KOPT-K1 (cell line): ENCODE results near the gene C1orf226.
"Not testable (repeated sequence)": the region's sequence is repeated elsewhere in the genome, so short reads cannot be mapped to it uniquely, and the experiment has no call there.

Experiments
- H3K27ac ChIP-seq: fragments of 200-600 bp; sonication (generic); 2 replicates; pipeline ENCODE4 v1.5.1; 2016; ENCODE audit warnings: antibody characterized with exemption, mild to moderate bottlenecking, low read depth, low read length; ENCODE audit not compliant: poor library complexity, severe bottlenecking
- H3K36me3 ChIP-seq: fragments of 200-600 bp; sonication (generic); 2 replicates; pipeline ENCODE4 v1.5.1; 2017; ENCODE audit warnings: antibody characterized with exemption, mild to moderate bottlenecking, low read length, moderate library complexity; ENCODE audit not compliant: insufficient read depth
- H3K9me3 ChIP-seq: fragments of 200-600 bp; sonication (generic); 2 replicates; pipeline ENCODE4 v1.5.1; 2017; ENCODE audit warnings: antibody characterized with exemption, low read length, mild to moderate bottlenecking; ENCODE audit not compliant: insufficient read depth, poor library complexity, severe bottlenecking

Gene C1orf226, protein sequence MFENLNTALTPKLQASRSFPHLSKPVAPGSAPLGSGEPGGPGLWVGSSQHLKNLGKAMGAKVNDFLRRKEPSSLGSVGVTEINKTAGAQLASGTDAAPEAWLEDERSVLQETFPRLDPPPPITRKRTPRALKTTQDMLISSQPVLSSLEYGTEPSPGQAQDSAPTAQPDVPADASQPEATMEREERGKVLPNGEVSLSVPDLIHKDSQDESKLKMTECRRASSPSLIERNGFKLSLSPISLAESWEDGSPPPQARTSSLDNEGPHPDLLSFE

DNA sequence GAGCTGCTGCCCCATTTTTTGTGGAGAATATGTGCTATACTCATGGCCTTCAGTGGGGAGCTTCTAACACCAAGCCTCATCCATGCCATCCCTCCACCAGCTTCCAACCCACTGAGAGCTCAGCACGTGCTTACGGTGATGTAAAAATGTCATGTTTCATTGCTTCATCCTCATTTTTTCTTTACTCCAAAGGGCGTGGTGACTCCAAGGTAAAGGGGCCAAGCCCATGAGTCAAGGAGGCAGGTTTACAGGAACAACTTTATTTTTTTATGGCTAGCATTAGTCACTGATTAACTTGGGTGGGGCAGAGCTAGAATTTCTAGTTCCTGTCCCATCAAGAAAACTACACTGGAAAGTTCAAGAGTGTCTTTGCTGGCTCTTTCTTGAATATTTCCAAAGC is at the start of gene C1orf226:
C1orf226 (plus strand) TSS at position 346 of the 400 bp plus-strand sequence. CDS start 174 bp downstream, outside the sequence.
- Histone ChIP-seq H3K27ac (no peak within 1 kb of the TSS), H3K9me3 (no peaks in the 10 kb centered on the region), H3K36me3 (no peaks in the 10 kb centered on the region)

DNA sequence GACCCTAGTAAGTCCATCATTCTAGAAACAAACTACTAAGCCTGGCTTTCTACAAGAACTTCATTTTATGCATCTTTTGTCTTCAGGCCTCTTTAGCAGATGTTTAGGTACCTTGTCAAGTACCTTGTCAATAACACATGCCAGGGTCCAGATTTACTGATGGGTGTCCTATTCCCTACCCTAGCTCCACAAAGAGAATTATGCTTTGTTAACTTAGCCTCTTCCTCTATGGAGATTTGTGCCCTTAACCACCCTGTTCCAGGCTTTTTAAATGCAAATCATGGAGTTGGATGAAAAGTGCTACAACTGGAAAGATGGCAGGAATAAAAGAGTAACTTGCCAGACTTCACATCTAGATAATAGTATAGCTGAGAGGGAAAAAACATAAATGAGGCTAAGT is 47.5 kb upstream of the C1orf226 start:
- Histone ChIP-seq H3K27ac (no peak overlapping the region), H3K9me3 (no peaks in the 10 kb centered on the region), H3K36me3 (no peaks in the 10 kb centered on the region)

DNA sequence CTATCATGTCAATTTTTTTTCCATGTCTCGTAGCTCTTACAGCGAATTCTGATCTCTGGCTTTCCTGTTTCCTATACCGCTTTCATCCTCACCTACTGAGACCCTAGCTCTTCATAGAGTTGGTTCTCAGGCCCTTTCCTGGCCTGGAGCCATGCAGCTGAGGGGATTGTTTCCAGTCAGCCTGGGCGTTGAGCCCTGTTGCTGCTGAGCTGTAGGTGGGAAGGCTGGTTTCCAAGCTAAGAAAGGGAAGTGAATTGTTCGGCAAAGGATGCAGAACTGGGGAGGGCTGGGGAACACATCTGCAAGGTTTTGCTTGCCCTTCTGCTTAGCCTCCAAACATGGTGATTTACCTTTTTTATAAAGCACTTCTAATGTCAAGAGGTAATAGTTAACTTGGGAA is 46.4 kb upstream of the C1orf226 start:
- H3K36me3 ChIP-seq, result no peaks in the 10 kb centered on the region
- H3K9me3 ChIP-seq, result no peaks in the 10 kb centered on the region
- no peak overlapping the region for H3K27ac ChIP-seq

DNA sequence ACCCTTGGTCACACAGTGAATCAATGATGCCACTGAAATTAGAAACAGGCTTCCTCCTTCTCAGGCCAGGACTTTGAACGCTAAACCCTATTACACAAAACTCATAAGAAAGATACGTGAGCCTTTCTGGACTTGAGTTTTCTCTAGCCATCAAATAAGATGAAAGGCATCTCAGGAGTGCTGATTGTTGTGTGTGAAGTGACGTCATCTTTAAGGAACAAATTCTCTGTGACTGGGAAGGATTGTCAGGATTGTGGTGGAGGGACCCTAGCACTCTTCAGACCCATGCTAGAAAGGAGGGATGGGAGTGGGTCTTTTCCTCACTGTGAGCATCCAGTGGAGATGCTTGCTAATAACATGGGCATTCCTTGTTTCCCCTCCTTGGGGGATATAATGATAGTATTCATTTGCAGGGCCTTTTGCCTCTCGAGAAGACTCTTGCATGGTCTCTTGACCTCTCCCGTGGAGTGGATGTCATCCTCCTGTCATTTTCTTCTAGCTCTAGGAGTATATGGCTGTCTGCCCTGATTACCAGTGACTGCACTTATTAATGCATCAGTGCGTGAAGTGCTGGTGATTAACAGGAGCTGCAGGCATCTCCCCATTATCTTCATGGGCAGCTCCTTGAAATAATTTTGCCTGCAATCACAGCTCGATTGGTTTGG is 44.8 kb upstream of the C1orf226 start:
- Histone ChIP-seq H3K36me3 (no peaks in the 10 kb centered on the region), H3K9me3 (no peaks in the 10 kb centered on the region), H3K27ac (no peak overlapping the region)

DNA sequence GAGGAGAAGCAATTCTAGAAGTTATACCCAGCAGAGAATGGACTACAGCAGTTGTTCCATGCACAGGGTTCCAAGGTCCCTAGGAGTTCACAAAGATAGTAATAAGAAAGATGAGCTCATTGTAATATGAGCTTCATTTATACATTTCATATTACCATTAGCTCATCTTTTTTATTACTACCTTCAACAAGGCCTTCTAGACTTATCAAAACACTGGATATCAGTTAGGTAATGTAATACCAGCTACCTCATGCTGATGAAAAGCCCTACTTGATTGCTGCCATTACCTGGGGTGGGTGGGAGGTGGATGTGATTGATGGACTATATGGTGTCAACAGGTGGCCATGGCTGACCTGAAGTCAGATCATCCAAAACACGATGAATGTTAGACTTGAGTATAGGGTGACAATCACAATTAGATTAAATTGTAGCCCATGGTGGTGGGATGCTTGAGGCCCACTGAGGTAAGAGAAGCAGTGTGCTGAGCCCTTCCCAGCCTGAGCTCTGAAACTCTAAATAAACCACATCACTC is 39.0 kb upstream of the C1orf226 start:
- Histone ChIP-seq H3K9me3 (no peaks in the 10 kb centered on the region), H3K36me3 (no peaks in the 10 kb centered on the region), H3K27ac (no peak overlapping the region)

DNA sequence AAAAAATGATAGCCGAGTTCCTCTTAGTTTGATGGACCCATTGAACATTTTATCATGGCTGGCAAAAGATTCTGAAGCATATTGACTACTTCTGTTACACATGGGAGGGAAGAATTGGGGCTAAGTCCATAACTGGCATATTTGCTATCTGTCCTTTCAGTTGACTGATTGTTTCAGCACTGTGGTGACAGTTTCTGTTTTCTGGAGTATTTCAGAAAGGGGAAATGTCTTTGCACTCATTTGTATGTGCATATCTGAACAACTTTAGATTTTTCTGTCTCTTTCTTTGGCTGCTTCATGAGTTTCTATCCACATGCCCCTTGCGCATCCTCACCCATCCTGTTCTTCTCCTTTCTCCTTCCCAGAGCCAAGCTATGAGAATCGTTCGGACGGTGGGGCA is 38.1 kb upstream of the C1orf226 start:
- H3K9me3 ChIP-seq, result no peaks in the 10 kb centered on the region
- H3K36me3 ChIP-seq, result no peaks in the 10 kb centered on the region
- H3K27ac ChIP-seq, result no peak overlapping the region

DNA sequence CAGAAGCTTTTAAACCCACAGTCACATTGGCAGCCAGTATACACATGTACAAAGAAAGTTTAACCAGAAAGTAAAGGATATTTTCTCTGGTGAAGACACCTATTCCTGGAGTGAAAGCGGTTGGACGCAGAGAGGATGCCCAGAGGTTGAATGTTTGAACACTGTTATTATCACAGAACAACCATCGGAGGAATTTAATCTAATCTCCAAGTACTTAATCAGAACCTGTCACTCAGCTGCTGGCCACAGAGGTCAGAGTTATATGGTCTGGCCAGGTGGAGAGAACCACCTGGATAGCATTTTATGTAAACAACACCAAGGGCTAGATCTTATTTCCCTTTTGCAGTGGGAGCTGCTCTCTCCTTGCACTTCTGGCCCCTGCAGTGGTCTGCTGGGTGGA is 34.2 kb upstream of the C1orf226 start:
- no peaks in the 10 kb centered on the region for H3K36me3 ChIP-seq
- H3K27ac ChIP-seq, result no peak overlapping the region
- no peaks in the 10 kb centered on the region for H3K9me3 ChIP-seq

DNA sequence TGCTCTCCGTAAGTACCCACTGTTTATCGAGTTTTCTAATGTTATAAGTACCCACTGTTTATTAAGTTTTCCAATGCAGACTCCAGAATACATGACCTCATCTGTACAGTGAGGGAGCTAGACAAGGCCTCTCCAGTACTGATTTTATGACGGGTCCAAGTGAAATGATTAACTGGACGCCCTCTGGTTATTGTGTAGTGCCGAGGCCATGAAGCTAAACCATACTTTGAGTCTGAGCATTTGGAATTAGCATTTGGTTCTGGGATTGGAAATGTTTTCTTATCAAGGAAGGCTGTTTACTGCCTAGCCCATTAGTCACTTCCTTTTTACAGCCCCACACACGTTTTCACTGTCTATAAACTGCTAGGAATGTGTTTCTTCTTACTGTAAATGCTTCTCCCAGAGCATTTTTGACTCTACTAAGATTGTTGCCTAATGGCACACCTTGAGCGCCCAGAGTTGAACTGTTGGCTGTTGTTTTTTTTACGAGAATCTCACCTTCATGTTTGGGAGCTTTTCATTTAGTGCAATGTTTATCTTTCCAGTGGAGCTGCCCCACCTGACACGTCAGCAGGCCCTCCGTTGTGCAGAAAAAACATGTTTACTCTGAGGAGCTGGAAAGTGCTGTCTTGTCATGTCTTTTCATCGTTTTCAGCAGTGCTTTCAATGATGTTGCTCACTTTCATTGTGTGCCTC is 31.7 kb upstream of the C1orf226 start:
- Histone ChIP-seq H3K36me3 (no peaks in the 10 kb centered on the region), H3K9me3 (no peaks in the 10 kb centered on the region), H3K27ac (no peak overlapping the region)

DNA sequence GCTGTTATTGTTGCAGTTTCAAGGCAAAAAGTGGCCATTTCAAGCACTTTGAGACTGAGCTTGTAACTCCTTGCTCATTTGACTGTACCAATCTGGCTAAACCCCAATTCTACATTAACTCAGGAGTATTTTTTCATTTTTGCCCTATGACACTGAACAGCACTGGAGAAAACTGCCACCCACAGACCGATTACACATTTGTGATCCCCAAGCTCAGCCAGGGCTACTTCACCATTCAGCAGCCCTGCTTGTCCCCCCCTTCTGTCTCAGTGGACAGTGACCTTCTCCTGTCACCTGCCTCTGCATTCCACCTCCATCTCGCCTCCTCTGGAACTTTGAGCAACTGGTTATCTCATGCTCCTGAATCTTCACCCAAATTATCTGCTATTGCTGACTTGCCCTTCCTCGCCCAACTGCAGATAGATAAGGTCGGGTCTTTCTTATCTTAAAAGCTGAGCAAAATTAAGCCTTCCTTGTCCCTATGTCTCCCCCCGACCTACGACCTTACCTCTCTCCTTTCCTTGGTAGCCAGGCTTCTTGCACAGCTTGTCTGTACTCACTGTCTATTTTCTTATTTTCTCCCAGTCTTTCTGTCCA is 30.2 kb upstream of the C1orf226 start:
- H3K36me3 ChIP-seq, result no peaks in the 10 kb centered on the region
- H3K27ac ChIP-seq, result no peak overlapping the region
- H3K9me3 ChIP-seq, result no peaks in the 10 kb centered on the region

DNA sequence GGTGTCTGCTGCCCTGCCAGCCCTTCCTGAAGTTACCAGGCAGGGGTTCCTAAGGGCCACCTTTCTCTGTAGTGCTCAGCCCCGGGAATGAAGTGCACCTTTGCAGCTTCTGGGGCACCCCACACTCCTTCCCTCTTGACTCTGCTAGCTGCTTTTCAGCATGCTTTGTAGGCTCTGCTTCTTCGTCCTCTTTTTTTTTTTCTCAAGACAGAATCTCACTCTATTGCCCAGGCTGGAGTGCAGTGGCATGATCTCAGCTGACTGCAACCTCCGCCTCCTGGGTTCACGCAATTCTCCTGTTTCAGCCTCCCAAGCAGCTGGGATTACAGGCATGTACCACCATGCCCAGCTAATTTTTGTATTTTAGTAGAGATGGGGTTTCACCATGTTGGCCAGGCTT is 29.7 kb upstream of the C1orf226 start:
- not testable (repeated sequence) for H3K27ac ChIP-seq, H3K9me3 ChIP-seq, H3K36me3 ChIP-seq

DNA sequence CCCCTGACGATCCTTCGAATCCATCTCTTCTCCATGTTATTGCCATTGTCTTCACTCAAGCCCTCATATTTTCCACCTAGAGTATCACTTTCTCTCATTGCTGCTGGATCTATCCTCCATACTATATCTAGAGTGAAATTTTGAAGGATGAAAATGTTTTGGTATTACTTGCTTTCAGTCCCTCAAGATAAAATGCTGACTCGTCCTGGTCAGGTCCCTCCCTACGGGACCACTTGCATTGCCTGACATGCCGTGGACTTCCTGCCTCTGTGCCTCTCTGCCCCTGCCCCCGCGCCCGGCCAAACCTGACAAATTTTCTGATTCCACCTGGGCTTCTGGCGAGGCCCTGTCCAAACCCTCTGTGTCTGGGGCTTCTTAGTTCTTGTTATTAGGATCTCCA is 28.4 kb upstream of the C1orf226 start:
- Histone ChIP-seq H3K27ac (no peak overlapping the region), H3K9me3 (no peaks in the 10 kb centered on the region), H3K36me3 (no peaks in the 10 kb centered on the region)

DNA sequence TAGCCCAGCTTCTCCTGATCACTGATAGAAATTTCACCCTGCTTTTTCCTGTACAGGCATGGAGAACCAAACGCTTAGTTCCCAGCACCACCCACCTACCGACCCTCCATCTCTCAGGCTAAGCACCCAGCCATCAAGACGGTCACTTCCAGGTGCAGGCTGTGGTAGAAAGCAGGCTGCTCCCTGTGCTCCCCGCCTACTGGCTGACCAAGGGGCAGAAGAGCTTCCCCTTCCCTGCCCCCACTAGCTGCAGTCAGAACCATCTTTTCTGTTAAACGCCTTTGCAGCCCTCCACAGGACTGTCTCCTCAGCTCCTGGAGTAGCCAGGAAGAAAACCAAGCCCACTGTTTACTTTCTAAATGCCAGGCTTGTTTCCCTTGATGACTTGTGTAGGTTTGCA is 27.8 kb upstream of the C1orf226 start:
- H3K9me3 ChIP-seq, result no peaks in the 10 kb centered on the region
- no peak overlapping the region for H3K27ac ChIP-seq
- H3K36me3 ChIP-seq, result no peaks in the 10 kb centered on the region

DNA sequence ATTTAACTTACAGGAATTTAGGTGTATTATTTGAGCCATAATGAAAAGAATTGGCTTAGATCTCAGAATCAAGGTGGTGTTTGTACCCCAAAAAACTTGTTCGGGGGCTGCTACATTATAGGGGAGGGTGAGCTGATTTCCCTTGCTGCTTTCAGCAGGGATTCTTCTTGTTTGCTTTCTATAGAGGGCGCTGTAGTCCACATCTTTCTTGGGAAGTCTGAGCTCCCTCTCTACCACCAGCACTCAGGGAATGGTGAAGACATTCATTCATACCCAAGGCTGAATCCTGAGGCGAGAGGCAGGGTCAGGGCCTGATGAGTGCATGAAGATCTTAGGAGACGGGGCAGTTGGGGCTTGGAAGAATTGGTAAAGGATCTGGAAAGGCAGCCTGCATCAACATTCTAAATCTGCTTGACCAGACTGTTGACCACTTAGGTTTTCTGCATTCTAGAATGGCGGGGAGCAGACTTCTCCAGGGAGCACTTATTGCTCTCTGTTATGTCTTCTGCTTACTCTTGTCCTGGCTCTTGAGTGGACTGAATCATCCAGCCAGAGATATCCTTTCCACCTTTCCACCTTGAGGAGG is 23.8 kb upstream of the C1orf226 start:
- Histone ChIP-seq H3K36me3 (no peaks in the 10 kb centered on the region), H3K9me3 (no peaks in the 10 kb centered on the region), H3K27ac (no peak overlapping the region)

DNA sequence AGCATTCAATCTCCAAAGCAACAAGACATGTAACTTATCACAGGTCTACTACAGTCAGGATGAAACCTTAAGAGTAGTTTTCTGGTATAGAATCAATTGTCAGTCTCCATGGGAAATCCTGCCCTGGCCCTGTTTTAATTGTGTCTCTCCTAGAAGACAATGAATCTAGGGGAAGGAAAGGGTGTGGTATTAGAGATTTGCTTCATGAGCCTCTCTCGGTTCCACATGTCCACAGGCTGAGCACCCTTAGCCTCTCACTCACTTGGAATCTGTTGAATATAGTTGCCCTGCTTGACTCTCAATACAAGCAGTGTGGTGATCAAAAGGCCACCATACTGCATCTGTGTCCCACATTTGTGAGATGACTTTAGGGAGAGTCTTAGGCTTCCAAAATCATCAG is 22.6 kb upstream of the C1orf226 start:
- H3K36me3 ChIP-seq, result no peaks in the 10 kb centered on the region
- H3K27ac ChIP-seq, result no peak overlapping the region
- no peaks in the 10 kb centered on the region for H3K9me3 ChIP-seq
